PC-9 (cell line): ENCODE results near the gene PDE4D. TPM values are rescaled to one million over a fixed set of nuclear protein-coding genes. Genes with fewer than 3 reads are reported as not detected.

Experiments used
- BruUV-seq: library from RNA; stranded (reverse); fragments of 400-500 nt; replicated peaks from 2 replicates; lab custom pipeline; 2021; lab: Mats Ljungman, UMichigan
- CTCF ChIA-PET: fragments of 300-600 bp; sonication (Branson Sonifier 250); formaldehyde crosslinking; loops from one replicate; lab custom pipeline; 2022; ENCODE audit warnings: antibody characterized with exemption; lab: Charles Lee
- POLR2A ChIA-PET: fragments of 300-600 bp; sonication (Branson Sonifier 250); formaldehyde crosslinking; loops from one replicate; lab custom pipeline; 2022; ENCODE audit warnings: antibody characterized with exemption; ENCODE audit not compliant: unreplicated experiment; lab: Charles Lee
- DNase-seq, 2 experiments: peaks; one replicate each; pipeline versions ENCODE4 v3.0.0 to v3.0.0-alpha.2; 2015 to 2022; ENCODE audit warnings: mixed read lengths in 1 of 2
- H2AFZ ChIP-seq: fragments of 200-600 bp; sonication (generic); 2 replicates; pipeline ENCODE4 v1.8.1; 2017; ENCODE audit warnings: antibody characterized with exemption
- H3F3A ChIP-seq: fragments of 200-600 bp; sonication (generic); 2 replicates; pipeline ENCODE4 v1.8.1; 2017; ENCODE audit warnings: antibody characterized with exemption, mild to moderate bottlenecking, low read depth; ENCODE audit not compliant: insufficient read depth
- H3K27ac ChIP-seq: fragments of 200-600 bp; sonication (generic); 2 replicates; pipeline ENCODE4 v1.6.1; 2016; ENCODE audit warnings: mixed run types
- H3K27me3 ChIP-seq: fragments of 200-600 bp; sonication (generic); 2 replicates; pipeline ENCODE4 v1.6.1; 2016; ENCODE audit warnings: low read depth, mixed run types; ENCODE audit not compliant: insufficient read depth
- H3K36me3 ChIP-seq: fragments of 200-600 bp; sonication (generic); 2 replicates; pipeline ENCODE4 v1.6.1; 2016; ENCODE audit warnings: low read depth, mixed run types
- H3K4me1 ChIP-seq: fragments of 200-600 bp; sonication (generic); replicated peaks from 2 replicates; pipeline ENCODE4 v1.6.1; 2016; ENCODE audit warnings: mixed run types; ENCODE audit not compliant: insufficient read depth
- H3K4me2 ChIP-seq: fragments of 200-600 bp; sonication (generic); 2 replicates; pipeline ENCODE4 v1.6.1; 2017; ENCODE audit warnings: mixed run types
- H3K4me3 ChIP-seq: fragments of 200-600 bp; sonication (generic); 2 replicates; pipeline ENCODE4 v1.6.1; 2016; ENCODE audit warnings: mixed run types
- H3K79me2 ChIP-seq: fragments of 200-600 bp; sonication (generic); 2 replicates; pipeline ENCODE4 v1.6.1; 2017; ENCODE audit warnings: low read depth, mixed run types
- H3K9me2 ChIP-seq: fragments of 200-600 bp; sonication (generic); 2 replicates; pipeline ENCODE4 v1.8.1; 2017; ENCODE audit warnings: mild to moderate bottlenecking; ENCODE audit not compliant: insufficient read depth
- H3K9me3 ChIP-seq: fragments of 200-600 bp; sonication (generic); 2 replicates; pipeline ENCODE4 v1.8.1; 2016; ENCODE audit warnings: low read depth; ENCODE audit not compliant: insufficient read depth
- H4K20me1 ChIP-seq: fragments of 200-600 bp; sonication (generic); 2 replicates; pipeline ENCODE4 v1.8.1; 2017; ENCODE audit not compliant: insufficient read depth
- CTCF ChIP-seq: fragments of 200-600 bp; sonication (generic); conservative IDR thresholded peaks from 2 replicates; pipeline ENCODE4 v1.6.1; 2017; ENCODE audit warnings: mixed run types, antibody characterized with exemption, mild to moderate bottlenecking, moderate library complexity
- EZH2 ChIP-seq: fragments of 200-600 bp; sonication (generic); IDR thresholded peaks from 2 replicates; pipeline ENCODE4 v1.8.0; 2017; ENCODE audit warnings: antibody characterized with exemption, low read depth
- intact Hi-C: fragments of 100-400 bp; cut with micrococcal nuclease; formaldehyde crosslinking; loops from one replicate; pipeline ENCODE4 v1.10.0; 2022; ENCODE audit not compliant: unreplicated experiment
- total RNA-seq: library from RNA; stranded (reverse); gene quantifications from 2 replicates; pipeline ENCODE4 v1.2.3, GENCODE V29; 2021

PDE4D gene
- total RNA-seq, 1 experiment from 2014 or later = 9.8 TPM

GRCh38 chr5:59212596-59212995 lies 680.9 kb downstream of the PDE4D start:
- H3K27me3 ChIP-seq = no peaks in the 10 kb centered on the region
- no peaks in the 10 kb centered on the region for H3K9me2 ChIP-seq
- H3K36me3 ChIP-seq = no peaks in the 10 kb centered on the region
- TF ChIP-seq EZH2 (no peak), CTCF (no peak)
- no peaks in the 10 kb centered on the region for H3K9me3 ChIP-seq
- no TSS peak for BruUV-seq
- H2AFZ ChIP-seq = no peak overlapping the region
- CTCF ChIA-PET = interaction anchor here (0.5 kb wide), 1 partner anchor 115 kb away, joined by 7 read pairs; no protein-coding TSS in a partner anchor
- no peaks in the 10 kb centered on the region for H3K4me1 ChIP-seq
- no peak for DNase-seq
- no peaks in the 10 kb centered on the region for H3K79me2 ChIP-seq
- H3K4me2 ChIP-seq = no peak overlapping the region
- no peak overlapping the region for H3K27ac ChIP-seq
- H3F3A ChIP-seq = no peaks in the 10 kb centered on the region
- H3K4me3 ChIP-seq = no peak overlapping the region
- POLR2A ChIA-PET = interaction anchor here (0.7 kb wide), 1 partner anchor 429 kb away, joined by 5 read pairs; no protein-coding TSS in a partner anchor
- intact Hi-C loops = no loop called here
- H4K20me1 ChIP-seq = no peaks in the 10 kb centered on the region

- Histone ChIP-seq H4K20me1 (no peaks in the 10 kb centered on the region), H2AFZ (no peak overlapping the region), H3K36me3 (no peaks in the 10 kb centered on the region), H3K27me3 (no peaks in the 10 kb centered on the region), H3K4me1 (no peaks in the 10 kb centered on the region), H3K79me2 (no peaks in the 10 kb centered on the region), H3K9me2 (no peaks in the 10 kb centered on the region), H3K4me2 (no peak overlapping the region), H3K4me3 (no peak overlapping the region), H3K27ac (no peak overlapping the region), H3K9me3 (no peaks in the 10 kb centered on the region), H3F3A (no peaks in the 10 kb centered on the region)
- ChIA-PET CTCF (no interaction called here), POLR2A (no interaction called here)
- intact Hi-C loops = no loop called here
- DNase-seq = no peak
- BruUV-seq = no TSS peak
- TF ChIP-seq CTCF = no peak
- no peak for TF ChIP-seq EZH2
These were observed 683.7 kb downstream of the PDE4D start for GRCh38 chr5:59209758-59210359.

DNA sequence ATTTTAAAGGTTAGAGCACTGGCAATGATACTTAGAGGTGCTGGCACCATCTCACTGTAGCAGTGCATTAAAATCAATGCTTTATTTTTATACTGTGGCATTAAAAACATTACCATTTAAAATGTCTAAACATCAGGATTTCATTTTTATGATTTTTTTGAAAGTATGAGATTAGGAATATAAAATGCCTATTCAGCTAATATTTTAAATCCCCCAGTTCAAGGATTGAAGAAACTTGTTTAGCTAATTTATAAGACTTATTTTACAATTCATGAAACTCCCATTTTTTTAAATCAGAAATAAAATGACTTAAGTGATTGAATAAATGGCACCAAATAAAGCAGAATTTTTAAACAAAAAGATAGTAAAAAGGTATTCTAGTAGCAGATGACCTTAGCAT lies 685.1 kb downstream of the PDE4D start:
- no peak overlapping the region for H2AFZ ChIP-seq
- no peaks in the 10 kb centered on the region for H3K9me2 ChIP-seq
- no peaks in the 10 kb centered on the region for H4K20me1 ChIP-seq
- no peaks in the 10 kb centered on the region for H3F3A ChIP-seq
- H3K79me2 ChIP-seq = no peaks in the 10 kb centered on the region
- H3K4me1 ChIP-seq = no peaks in the 10 kb centered on the region
- POLR2A ChIA-PET = no interaction called here
- intact Hi-C loops = no loop called here
- no peak overlapping the region for H3K4me3 ChIP-seq
- H3K27ac ChIP-seq = no peak overlapping the region
- H3K27me3 ChIP-seq = no peaks in the 10 kb centered on the region
- DNase-seq = no peak
- no peak overlapping the region for H3K4me2 ChIP-seq
- CTCF ChIA-PET = no interaction called here
- no TSS peak for BruUV-seq
- TF ChIP-seq EZH2 = no peak
- TF ChIP-seq CTCF = no peak
- H3K36me3 ChIP-seq = no peaks in the 10 kb centered on the region
- H3K9me3 ChIP-seq = no peaks in the 10 kb centered on the region
